Measurements from ENCODE around the gene FNIP1.
"Not testable (repeated sequence)": the region's sequence is repeated elsewhere in the genome, so short reads cannot be mapped to it uniquely, and the experiment has no call there.

Gene FNIP1

GRCh38 chr5:131796793-131797693, at the start of gene FNIP1:
TSS of gene FNIP1 (minus strand) at chr5:131797017. CDS start at chr5:131796921, 96 bp downstream.
- DNase-seq, result peak; percentile 98

- DNase-seq, result no peak
These were observed 49.7 kb upstream of the FNIP1 start for GRCh38 chr5:131846536-131846935.

GRCh38 chr5:131845828-131846227, 49.0 kb upstream of the FNIP1 start:
- DNase-seq, result no peak

- DNase-seq, result not testable (repeated sequence)
These were observed 46.2 kb upstream of the FNIP1 start for GRCh38 chr5:131842971-131843370.

- DNase-seq, result not testable (repeated sequence)
These were observed 35.9 kb upstream of the FNIP1 start for GRCh38 chr5:131832702-131833101.

- no peak for DNase-seq
These were observed 28.7 kb upstream of the FNIP1 start for GRCh38 chr5:131825404-131826013.

- no peak for DNase-seq
These were observed 27.8 kb upstream of the FNIP1 start for GRCh38 chr5:131824631-131825030.

GRCh38 chr5:131821221-131821620, 24.4 kb upstream of the FNIP1 start:
- peak; percentile 26 for DNase-seq

- DNase-seq, result no peak
These were observed 21.3 kb upstream of the FNIP1 start for GRCh38 chr5:131818001-131818724.

GRCh38 chr5:131814990-131815389, 18.2 kb upstream of the FNIP1 start:
- DNase-seq, result peak; percentile 94

GRCh38 chr5:131812371-131813160, 15.7 kb upstream of the FNIP1 start:
- DNase-seq, result no peak

- DNase-seq, result peak; percentile 19
These were observed 13.9 kb upstream of the FNIP1 start for GRCh38 chr5:131810510-131811249.

GRCh38 chr5:131795879-131796792, 681 bp downstream of the FNIP1 start:
- DNase-seq, result peak; percentile 54

- peak; percentile 15 for DNase-seq
These were observed 1.6 kb downstream of the FNIP1 start for GRCh38 chr5:131795228-131795627.

- no peak for DNase-seq
These were observed 2.2 kb downstream of the FNIP1 start for GRCh38 chr5:131794586-131794985.

GRCh38 chr5:131792896-131793295, 3.9 kb downstream of the FNIP1 start:
- DNase-seq, result no peak

- DNase-seq, result no peak
These were observed 5.0 kb downstream of the FNIP1 start for GRCh38 chr5:131791866-131792265.

GRCh38 chr5:131790550-131790949, 6.3 kb downstream of the FNIP1 start:
- DNase-seq, result no peak

GRCh38 chr5:131789765-131790164, 7.1 kb downstream of the FNIP1 start:
- no peak for DNase-seq

GRCh38 chr5:131787736-131788135, 9.1 kb downstream of the FNIP1 start:
- DNase-seq, result no peak
